HG02870 (cell line): ENCODE data around the gene MRPL24.

Experiments used
- ATAC-seq: cut with Tn5 transposase; IDR thresholded peaks from one replicate; pipeline ENCODE4 v1.9.1; 2021; ENCODE audit warnings: mild to moderate bottlenecking, moderate library complexity; ENCODE audit not compliant: unreplicated experiment

Gene MRPL24

GRCh38 chr1:156711011-156711817 is 29.7 kb downstream of the MRPL24 start:
- no peak for ATAC-seq

- no peak for ATAC-seq
These were observed 31.0 kb downstream of the MRPL24 start for GRCh38 chr1:156709757-156710489.

- no peak for ATAC-seq
These were observed 31.9 kb downstream of the MRPL24 start for GRCh38 chr1:156709031-156709430.

GRCh38 chr1:156708218-156708661 is 32.6 kb downstream of the MRPL24 start:
- ATAC-seq: no peak

- no peak for ATAC-seq
These were observed 33.3 kb downstream of the MRPL24 start for GRCh38 chr1:156707417-156708217.

GRCh38 chr1:156706657-156707416 is 34.1 kb downstream of the MRPL24 start:
- no peak for ATAC-seq

GRCh38 chr1:156705918-156706656 is 34.8 kb downstream of the MRPL24 start:
- no peak for ATAC-seq

GRCh38 chr1:156705321-156705917 is 35.5 kb downstream of the MRPL24 start, which contains the start of gene CRABP2:
CRABP2 (minus strand) TSS chr1:156705583; CDS start chr1:156705446, 137 bp downstream.
- no peak for ATAC-seq

GRCh38 chr1:156704930-156705320 is 36.0 kb downstream of the MRPL24 start:
- ATAC-seq: no peak

- ATAC-seq: no peak
These were observed 36.6 kb downstream of the MRPL24 start for GRCh38 chr1:156704166-156704711.

- ATAC-seq: no peak
These were observed 37.1 kb downstream of the MRPL24 start for GRCh38 chr1:156703741-156704140.

- no peak for ATAC-seq
These were observed 37.6 kb downstream of the MRPL24 start for GRCh38 chr1:156703336-156703735.

- no peak for ATAC-seq
These were observed 40.0 kb downstream of the MRPL24 start for GRCh38 chr1:156700736-156701531.

GRCh38 chr1:156698995-156699394 is 41.9 kb downstream of the MRPL24 start:
- no peak for ATAC-seq

- no peak for ATAC-seq
These were observed 43.4 kb downstream of the MRPL24 start for GRCh38 chr1:156697481-156697880.

- no peak for ATAC-seq
These were observed 44.1 kb downstream of the MRPL24 start for GRCh38 chr1:156696755-156697154.

- ATAC-seq: no peak
These were observed 46.3 kb downstream of the MRPL24 start for GRCh38 chr1:156694690-156694962.

- no peak for ATAC-seq
These were observed 46.8 kb downstream of the MRPL24 start for GRCh38 chr1:156693848-156694689.
